HG03439 (cell line): ENCODE measurements around the gene TMEM129.

Experiments
- ATAC-seq: cut with Tn5 transposase; IDR thresholded peaks from one replicate; pipeline ENCODE4 v1.9.1; 2021; ENCODE audit warnings: mild to moderate bottlenecking, moderate library complexity; ENCODE audit not compliant: unreplicated experiment

The TMEM129 gene

GRCh38 chr4:1721003-1721665 is at the start of gene TMEM129, which contains the start of gene TACC3:
TMEM129 (minus strand) TSS chr4:1721323; CDS start chr4:1720837, 486 bp downstream.
TACC3 (plus strand) TSS chr4:1721521; CDS start chr4:1723422, 1,901 bp downstream.
- ATAC-seq, result peak; percentile 76

GRCh38 chr4:1770791-1771231 is 49.7 kb upstream of the TMEM129 start:
- ATAC-seq, result no peak

- ATAC-seq, result no peak
Observed at GRCh38 chr4:1770245-1770644, 49.1 kb upstream of the TMEM129 start.

- no peak for ATAC-seq
Observed at GRCh38 chr4:1769692-1770091, 48.6 kb upstream of the TMEM129 start.

GRCh38 chr4:1768367-1769034 is 47.4 kb upstream of the TMEM129 start:
- ATAC-seq, result no peak

GRCh38 chr4:1767770-1768366 is 46.7 kb upstream of the TMEM129 start:
- no peak for ATAC-seq

GRCh38 chr4:1767061-1767769 is 46.1 kb upstream of the TMEM129 start:
- ATAC-seq, result no peak

GRCh38 chr4:1766106-1767060 is 45.3 kb upstream of the TMEM129 start:
- no peak for ATAC-seq

- ATAC-seq, result no peak
Observed at GRCh38 chr4:1765409-1766072, 44.4 kb upstream of the TMEM129 start.

GRCh38 chr4:1764670-1765069 is 43.5 kb upstream of the TMEM129 start:
- no peak for ATAC-seq

- no peak for ATAC-seq
Observed at GRCh38 chr4:1763550-1764080, 42.5 kb upstream of the TMEM129 start.

GRCh38 chr4:1763070-1763549 is 42.0 kb upstream of the TMEM129 start:
- no peak for ATAC-seq

- ATAC-seq, result no peak
Observed at GRCh38 chr4:1762264-1763010, 41.3 kb upstream of the TMEM129 start.

GRCh38 chr4:1761130-1761689 is 40.1 kb upstream of the TMEM129 start:
- no peak for ATAC-seq

GRCh38 chr4:1760521-1761071 is 39.5 kb upstream of the TMEM129 start:
- ATAC-seq, result no peak

- no peak for ATAC-seq
Observed at GRCh38 chr4:1759818-1760223, 38.7 kb upstream of the TMEM129 start.

- ATAC-seq, result no peak
Observed at GRCh38 chr4:1759170-1759817, 38.2 kb upstream of the TMEM129 start.
